GM08714 (cell line): Measurements from ENCODE around the gene COL7A1.

Experiments
- H3K4me3 ChIP-seq: fragments of 200-500 bp; sonication (Bioruptor generic); 2 replicates; pipeline ENCODE4 v1.5.1; 2014; ENCODE audit warnings: mild to moderate bottlenecking, low read length, inconsistent platforms
- ZNF274 ChIP-seq: IDR thresholded peaks from 2 replicates; pipeline ENCODE4 v1.6.1; 2012; ENCODE audit warnings: mild to moderate bottlenecking, low read depth, low read length

COL7A1 gene

DNA sequence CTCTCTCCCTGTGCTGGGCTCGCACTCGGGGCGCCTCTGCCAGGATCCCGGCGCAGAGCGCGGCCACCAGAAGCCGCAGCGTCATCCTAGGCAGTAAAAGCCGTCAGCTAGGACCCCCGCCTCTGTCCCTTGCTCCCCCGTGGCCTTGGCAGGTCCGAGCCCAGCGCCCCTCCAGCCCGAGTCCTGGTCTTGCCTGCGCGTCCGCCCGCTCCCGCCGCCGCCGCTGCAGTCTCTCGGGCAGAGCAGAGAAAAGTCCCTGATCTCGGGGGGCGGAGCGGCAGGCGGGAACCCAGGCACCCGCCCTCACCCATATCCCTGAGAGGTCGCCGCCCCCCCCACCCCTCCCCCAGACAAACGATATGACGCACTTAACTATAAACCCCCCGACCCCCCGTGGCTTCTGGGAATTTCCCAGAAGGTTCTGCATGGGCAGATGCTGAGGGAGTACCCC, at the start of gene COL7A1:
Gene COL7A1 (minus strand): TSS at position 255 of the 451 bp plus-strand sequence. CDS start 170 bp downstream, at position 85.
- H3K4me3 ChIP-seq: no peak within 1 kb of the TSS
- no peak for TF ChIP-seq ZNF274

DNA sequence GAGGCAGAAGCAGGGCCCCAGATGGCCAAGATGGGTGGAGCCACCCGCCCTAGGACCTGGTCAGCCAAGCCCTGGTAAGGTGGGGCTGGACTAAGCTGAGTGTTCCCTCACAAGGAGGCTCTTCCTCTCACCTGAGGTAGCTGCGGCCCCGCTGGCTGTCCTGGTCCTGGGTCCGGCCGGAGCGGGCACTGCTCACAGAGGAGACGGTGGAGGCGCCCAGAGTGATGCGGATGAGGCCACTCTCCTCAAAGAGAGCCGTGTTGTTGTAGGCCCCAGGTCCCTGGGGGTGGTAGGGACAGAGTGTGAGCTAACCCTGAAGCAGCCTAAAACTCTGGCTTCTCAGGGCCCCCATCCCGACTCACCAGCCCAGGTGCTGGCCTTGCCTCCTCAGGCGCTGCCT, 47.5 kb upstream of the COL7A1 start:
- no peak overlapping the region for H3K4me3 ChIP-seq
- TF ChIP-seq ZNF274: no peak

DNA sequence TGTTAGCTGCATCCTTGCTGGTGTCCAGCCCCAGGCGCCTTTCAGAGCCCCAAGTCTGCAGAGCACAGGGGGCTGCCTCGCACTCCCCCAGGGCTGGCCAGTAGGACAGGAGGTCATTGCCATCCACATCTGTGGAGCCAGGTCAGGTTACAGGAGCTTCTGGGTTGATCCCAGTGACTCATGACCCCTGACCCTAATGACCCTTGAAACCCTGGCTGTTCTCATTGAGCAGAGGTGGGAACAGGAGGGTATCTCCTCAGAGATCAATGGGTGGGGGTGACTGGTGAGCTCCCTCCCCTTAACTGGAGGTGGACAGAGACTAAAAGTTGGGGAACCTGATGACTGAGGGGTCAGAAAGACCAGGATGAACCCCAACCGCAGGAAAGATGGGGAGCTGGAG, 46.3 kb upstream of the COL7A1 start:
- TF ChIP-seq ZNF274: no peak
- H3K4me3 ChIP-seq: no peak overlapping the region

DNA sequence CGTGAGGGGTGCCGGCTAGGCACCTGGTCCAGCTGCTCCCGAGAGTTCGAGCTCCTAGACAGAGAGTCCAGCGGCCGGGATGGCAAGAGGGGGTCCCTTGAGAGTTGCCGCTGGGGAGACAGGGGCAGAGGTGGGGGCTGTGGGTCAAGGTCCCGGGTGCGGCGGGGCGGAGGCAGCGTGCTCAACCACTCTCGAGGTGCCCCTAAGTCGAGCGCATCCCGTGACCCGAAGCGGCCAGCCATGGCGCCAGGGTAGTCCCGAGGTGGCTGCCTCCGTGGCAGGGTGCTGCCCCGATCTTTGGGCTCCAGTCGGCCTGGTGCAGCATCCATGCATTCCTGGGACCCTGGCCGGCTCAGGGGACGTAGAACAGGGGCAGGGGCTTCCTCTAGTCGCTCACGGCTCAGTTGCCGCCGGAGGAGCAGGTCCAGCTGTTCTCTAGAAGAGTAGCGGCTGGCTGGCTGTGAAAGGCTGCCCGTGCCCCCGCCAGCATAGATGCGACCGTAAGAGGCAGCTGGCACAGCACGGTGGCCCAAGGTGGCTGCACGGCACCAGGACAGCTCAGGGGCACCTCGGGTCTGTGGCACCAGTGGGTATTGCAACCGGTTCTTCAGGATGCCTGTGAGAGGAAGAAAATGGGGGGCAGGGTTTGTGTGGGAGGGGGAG, 44.9 kb upstream of the COL7A1 start:
- TF ChIP-seq ZNF274: no peak
- H3K4me3 ChIP-seq: no peak overlapping the region

DNA sequence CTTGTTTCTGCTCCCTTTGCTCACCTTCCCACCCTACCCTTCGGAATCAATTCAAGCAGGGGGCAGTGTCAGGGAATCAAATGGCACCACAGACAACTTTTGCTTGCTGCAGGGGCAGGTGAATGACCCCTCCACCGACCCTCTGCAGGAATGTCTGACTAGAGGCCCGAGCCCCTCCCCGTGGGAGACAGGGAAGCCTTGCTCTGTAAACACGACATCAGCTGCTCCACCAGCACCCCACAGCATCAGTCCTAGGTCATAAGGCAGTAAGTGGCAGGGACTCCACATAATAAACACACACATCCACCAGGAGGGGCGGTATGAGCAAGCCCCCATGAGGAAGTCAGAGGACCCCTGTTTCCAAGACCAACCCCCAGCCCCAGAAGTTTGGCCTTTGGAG, 42.2 kb upstream of the COL7A1 start:
- TF ChIP-seq ZNF274: no peak
- no peak overlapping the region for H3K4me3 ChIP-seq

DNA sequence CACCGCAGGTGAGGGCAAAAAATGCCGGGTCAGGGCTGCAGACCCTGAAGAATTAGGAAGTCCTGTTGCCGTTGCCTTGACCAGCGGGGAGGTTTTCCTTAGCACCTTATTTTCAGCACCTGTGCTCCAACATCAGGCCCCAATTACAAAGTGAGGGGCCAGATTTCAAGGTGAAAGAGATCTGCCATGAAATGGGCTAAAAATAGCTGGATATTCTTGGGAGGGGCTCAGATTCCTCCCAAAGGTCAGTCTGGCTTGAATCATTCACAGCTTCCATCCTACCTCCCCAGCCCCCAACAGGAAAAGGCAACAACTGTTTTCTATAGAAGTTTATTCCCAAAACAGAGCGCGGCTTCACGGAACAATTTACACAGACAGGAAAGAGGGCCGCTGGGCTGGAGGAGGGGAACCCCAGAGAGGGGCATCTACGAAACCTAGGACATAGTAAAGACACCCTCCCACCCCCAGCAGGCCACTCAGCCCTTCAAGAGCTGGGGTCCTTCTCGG, 41.1 kb upstream of the COL7A1 start:
- no peak for TF ChIP-seq ZNF274
- H3K4me3 ChIP-seq: peak overlapping the region; percentile 66

DNA sequence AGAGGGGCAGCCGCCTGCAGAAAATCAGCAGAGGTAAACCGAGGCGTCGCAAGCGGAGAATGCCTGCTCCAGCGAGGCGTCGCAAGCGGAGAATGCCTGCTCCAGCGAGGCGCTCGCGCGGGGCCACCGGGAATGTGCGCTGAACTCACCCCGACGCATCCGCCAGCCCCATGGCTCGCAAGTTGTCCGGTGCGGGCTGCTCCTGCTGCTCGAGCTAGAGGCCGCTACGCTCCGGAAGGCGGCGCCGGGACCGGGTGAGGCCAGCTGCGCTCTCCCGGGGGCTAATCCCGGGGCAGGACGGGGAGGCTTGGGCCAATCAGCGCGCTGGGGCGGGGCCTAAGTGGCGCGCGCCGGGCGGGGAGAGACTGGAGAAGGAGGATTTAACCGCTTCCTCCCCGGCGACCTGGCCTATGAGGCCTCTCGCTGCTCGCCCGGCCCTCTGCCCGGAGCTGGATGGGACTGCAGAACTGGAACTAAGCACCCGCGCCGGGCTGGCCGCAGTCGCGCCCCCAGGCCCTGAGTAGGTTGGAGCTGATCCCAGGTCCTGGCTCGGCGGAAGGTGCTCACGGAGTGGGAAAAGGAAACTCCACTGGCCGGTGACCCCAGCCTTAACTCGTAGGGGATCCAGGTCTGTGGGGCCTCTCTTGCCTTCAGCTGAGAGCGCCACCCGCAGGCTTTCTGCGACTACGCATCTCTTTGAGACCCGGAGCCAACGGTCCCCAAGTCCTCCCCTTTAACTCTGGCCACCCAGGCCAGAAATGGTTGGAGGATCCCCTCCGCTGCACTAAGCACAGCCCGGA, 40.3 kb upstream of the COL7A1 start, which contains the start of gene SLC26A6:
Gene SLC26A6 (minus strand): TSS at position 240 of the 800 bp plus-strand sequence. CDS start 68 bp downstream, at position 172.
- H3K4me3 ChIP-seq: peak within 1 kb of the TSS; percentile 86
- no peak for TF ChIP-seq ZNF274

DNA sequence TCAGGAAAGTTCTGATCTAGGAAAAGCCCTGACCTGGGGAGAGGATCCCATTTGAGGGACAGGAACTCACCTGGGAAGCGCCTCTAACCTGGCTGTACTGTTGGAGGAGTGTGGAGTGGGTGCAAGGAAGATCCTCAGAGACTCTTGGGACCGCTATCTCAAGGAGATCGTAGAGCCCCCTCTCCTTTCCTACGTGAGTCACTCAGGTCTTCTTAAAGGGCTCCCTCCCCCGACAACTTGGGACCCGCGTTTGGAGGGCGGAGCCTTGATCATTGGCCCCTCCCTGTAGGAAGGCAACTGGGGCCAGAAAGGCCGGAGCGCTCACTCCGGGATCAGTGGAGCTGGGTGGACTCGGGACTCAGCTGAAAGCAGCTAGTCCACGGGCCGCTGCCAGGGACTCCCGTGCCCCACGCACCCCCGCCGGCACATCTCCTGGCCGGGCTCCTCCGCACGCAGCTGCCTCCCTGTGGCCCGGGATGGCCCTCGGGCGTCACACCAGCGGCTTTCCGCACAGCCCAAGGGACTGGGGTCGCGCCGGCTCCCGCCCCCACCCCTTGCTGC, 39.6 kb upstream of the COL7A1 start:
- no peak for TF ChIP-seq ZNF274
- H3K4me3 ChIP-seq: peak overlapping the region; percentile 86; the same call in 1 of the 2 replicates

DNA sequence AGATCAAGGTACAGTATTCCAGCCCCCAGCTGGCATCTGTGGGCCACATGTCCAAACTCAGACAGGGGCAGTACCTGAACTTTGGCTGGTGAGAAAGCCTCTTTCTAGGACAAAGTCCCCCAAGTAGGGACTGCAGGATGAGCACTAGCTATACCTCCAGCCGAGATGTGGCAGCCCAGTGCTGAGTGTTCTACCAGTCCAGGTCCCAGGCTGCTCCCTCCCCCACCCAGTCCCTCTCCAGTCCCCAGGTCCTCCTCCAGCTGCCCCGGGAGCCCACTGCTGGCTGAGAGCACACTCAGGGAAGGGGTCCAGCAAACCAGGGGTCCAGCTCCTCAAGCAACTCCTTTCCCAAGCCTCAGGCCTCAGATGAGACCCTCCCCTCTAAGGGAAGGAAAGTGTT, 38.6 kb upstream of the COL7A1 start:
- no peak for TF ChIP-seq ZNF274
- no peak overlapping the region for H3K4me3 ChIP-seq

DNA sequence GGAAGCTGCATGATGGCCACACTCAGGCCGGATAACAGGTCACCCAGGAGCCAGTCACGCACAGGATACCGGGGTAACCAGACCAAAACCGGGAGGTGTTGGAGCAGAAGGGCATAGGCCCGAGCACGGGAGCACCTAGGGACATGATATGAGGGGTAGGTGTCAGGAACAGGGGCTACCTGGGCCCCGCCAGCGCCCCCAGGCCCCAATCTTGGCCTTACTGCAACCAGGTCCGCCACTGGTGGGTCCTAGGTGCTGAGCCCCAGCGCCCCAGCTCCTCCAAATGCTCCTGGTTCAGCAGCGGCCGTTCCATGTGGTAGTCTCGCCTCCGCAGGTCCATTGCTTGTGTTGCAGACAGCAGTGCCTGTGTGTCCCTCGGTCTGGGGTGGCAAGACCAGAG, 38.1 kb upstream of the COL7A1 start:
- TF ChIP-seq ZNF274: no peak

DNA sequence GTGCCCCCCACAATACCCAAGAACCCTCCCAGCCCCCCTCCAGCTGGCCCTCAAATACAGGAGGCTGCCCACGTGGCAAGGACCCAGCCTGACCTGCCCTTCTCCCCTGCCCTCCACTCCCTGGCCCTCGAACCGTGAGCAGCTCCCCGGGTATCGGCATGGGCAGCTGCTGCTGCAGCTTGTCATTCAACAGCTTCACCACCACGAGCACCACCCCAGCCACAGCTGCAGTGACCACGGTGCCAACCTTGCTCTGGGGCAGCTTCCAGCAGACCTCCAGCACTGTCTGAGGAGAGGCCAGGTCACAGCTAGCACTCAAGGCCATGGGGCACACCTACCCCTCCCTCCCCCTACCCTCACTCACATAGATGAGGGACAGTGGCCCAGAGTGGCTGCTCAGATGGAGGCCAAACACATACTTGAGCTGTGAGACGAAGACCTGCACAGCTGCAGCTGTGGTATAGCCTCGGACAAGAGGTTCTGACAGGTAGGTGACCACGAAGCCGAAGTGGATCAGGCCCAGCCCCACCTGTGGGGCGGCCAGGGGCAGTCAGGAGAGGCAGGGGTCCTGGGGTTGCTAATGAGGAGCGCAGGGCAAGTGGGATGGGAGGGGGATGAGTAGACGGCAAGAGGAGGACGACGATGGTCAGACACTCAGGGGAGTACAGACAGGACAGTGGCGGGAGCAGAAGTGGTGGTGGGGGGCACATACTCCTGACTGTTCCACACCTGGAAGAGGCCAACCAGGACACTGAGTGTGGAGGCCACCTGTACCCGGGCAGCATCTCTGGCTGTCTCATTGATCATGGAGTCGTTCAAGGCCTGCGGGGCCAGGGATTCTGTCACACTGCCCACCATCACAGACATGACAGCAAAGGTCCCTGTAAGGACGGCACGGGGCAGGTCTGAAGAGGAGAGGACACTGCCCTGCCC, 36.7 kb upstream of the COL7A1 start:
- no peak overlapping the region for H3K4me3 ChIP-seq
- TF ChIP-seq ZNF274: no peak

More for the DNA sequence above, 38.1 kb upstream of the COL7A1 start:
- no peak overlapping the region for H3K4me3 ChIP-seq

DNA sequence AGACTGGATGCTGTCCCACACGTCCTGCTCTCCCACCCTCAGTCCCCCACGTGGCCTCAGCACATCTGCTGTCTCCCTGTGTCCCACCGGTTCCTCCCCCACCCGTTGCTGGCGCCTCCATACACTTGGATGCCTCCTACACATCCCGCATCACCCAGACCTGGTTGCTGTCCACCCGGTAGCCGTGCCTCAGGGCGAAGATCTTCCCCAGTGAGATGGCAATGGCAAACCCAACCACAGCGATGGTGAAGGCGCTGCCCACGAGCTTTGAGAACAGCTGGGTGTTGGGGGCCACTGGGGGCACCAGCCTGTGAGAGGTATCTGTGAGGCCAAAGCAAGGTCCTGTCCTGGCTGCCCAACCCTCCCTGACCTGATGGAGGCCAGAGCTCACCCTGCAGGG, 35.7 kb upstream of the COL7A1 start:
- H3K4me3 ChIP-seq: no peak overlapping the region
- no peak for TF ChIP-seq ZNF274

DNA sequence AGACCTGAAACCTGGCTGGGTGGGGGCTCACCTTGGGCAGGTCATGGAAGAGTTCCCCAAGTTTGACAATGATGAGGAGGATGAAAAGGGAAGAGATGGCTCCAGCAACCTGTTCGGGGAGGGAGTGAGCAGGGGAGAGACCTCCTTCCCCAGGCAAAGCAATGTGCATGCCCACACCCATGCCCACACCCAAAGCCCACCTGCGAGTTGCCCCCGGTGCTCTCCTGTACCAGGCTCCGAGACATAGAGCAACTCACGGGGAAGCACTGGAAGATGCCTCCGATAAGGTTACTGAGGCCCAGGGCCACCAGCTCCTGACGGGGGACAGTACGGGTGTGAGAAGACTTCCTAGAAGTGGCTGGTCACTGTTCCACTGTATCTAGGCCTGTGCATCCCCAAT, 35.3 kb upstream of the COL7A1 start:
- H3K4me3 ChIP-seq: no peak overlapping the region
- TF ChIP-seq ZNF274: no peak
